Tongue (tissue), 2 donors: ENCODE measurements around the gene FAM50A. TPM values are rescaled to one million over a fixed set of nuclear protein-coding genes. Genes with fewer than 3 reads are reported as not detected.
A peak's percentile ranks its signal among the peaks of the same experiment; 100 is the strongest.

Source experiments
- DNase-seq: peaks from one replicate; pipeline ENCODE4 v3.0.0-alpha.2; 2015
- total RNA-seq: library from RNA; depleted of rRNA; stranded (reverse); fragments of >200 nt; gene quantifications from one replicate; pipeline ENCODE4 v1.2.3, GENCODE V29; 2014

Gene FAM50A
- total RNA-seq, 1 donor from 2014 or later, result 27.5 TPM

GRCh38 chrX:154464806-154465365 is 20.9 kb downstream of the FAM50A start:
- no peak for DNase-seq

GRCh38 chrX:154465601-154466000 is 21.7 kb downstream of the FAM50A start:
- no peak for DNase-seq

DNA sequence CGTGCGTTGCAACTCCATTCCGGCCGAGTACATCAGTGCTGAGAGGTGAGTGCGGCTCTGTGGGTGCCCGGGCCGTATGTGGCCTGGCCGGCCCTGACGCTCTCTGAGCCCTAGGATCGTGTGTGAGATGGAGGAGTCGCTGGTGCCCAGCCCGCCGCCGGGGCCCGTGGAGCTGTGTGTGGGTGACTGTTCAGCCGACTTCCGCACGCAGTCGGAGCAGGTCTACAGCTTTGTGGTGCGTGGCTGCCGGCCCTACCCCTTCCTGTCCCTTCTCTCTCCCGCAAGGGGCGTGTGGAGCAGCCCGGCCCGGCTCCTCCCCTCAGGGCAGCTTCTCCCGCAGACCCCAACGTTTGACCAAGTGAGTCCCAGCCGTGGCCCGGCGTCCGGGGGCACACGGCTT is 22.1 kb downstream of the FAM50A start:
- no peak for DNase-seq

DNA sequence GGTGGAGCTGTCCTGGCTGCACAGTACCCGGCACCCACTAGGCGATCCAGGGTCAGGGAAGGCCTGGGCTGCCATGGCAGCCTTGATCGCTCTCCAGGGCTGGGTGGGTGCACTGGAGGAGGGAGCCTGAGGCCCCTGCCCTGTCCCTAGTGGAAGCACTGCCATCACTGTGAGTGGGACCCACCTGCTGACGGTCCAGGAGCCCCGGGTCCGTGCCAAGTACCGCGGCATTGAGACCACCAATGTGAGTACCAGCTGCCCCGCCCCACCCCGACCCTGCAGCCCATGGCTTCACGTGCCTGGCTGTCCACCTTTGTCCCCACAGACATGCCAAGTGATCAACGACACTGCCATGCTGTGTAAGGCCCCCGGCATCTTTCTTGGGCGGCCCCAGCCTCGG is 23.0 kb downstream of the FAM50A start:
- no peak for DNase-seq

GRCh38 chrX:154467556-154467955 is 23.6 kb downstream of the FAM50A start:
- DNase-seq, result no peak

DNA sequence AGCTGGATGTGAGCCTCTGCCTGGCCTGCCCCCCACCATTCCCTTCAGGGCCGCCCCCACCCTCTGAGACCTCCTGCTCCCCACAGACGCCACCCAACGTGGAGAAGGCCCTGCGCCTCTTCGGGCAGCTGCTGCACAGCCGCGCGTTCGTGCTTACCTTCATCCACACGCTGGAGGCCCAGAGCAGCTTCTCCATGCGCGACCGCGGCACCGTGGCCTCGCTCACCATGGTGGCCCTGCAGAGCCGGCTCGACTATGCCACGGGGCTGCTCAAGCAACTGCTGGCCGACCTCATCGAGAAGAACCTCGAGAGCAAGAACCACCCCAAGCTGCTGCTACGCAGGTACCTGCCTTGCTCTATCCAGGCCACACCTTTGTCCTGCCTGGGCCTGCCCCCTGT is 24.3 kb downstream of the FAM50A start:
- no peak for DNase-seq

GRCh38 chrX:154469114-154469513 is 25.2 kb downstream of the FAM50A start:
- no peak for DNase-seq

DNA sequence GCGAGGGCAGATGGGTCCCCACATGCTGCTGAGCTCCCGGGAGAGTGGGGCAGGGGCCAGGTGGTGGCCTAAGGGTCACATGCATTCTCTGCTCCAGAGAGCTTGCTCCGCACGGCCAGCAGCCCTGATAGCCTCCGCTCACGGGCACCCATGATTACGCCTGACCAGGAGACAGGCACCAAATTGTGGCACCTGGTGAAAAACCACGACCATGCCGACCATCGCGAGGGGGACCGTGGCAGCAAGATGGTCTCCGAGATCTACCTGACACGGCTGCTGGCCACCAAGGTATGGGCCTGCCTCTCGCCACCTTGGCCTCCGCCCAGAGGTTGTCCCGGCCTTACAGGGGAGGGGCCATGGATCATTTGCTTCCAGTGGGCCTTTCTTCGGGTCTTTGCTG is 25.9 kb downstream of the FAM50A start:
- no peak for DNase-seq

- no peak for DNase-seq
These were observed 26.5 kb downstream of the FAM50A start for GRCh38 chrX:154470434-154470833.

DNA sequence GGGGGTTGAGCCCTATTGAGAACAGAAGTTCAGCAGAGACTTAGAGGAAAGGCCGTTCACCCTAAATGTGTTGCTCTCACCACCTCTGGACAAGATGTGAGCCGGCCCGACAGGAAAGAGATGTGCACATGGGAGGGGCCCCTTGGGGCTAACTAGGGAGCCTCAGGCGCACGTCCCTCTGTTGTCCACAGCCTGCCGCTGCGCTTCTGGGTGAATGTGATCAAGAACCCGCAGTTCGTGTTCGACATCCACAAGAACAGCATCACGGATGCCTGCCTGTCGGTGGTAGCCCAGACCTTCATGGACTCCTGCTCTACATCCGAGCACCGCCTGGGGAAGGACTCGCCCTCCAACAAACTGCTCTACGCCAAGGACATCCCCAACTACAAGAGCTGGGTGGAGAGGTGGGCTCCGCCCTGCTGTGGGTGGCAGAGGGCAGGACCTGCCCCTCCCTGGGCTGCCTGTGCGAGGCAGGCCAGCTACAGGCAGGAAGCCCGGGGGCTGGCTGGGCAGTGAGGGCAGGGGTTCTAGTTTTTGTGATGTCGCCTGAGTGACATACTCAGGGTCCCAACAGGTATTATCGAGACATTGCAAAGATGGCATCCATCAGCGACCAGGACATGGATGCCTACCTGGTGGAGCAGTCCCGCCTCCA is 27.1 kb downstream of the FAM50A start:
- DNase-seq, result no peak

GRCh38 chrX:154471839-154472684 is 28.1 kb downstream of the FAM50A start:
- DNase-seq, result no peak

DNA sequence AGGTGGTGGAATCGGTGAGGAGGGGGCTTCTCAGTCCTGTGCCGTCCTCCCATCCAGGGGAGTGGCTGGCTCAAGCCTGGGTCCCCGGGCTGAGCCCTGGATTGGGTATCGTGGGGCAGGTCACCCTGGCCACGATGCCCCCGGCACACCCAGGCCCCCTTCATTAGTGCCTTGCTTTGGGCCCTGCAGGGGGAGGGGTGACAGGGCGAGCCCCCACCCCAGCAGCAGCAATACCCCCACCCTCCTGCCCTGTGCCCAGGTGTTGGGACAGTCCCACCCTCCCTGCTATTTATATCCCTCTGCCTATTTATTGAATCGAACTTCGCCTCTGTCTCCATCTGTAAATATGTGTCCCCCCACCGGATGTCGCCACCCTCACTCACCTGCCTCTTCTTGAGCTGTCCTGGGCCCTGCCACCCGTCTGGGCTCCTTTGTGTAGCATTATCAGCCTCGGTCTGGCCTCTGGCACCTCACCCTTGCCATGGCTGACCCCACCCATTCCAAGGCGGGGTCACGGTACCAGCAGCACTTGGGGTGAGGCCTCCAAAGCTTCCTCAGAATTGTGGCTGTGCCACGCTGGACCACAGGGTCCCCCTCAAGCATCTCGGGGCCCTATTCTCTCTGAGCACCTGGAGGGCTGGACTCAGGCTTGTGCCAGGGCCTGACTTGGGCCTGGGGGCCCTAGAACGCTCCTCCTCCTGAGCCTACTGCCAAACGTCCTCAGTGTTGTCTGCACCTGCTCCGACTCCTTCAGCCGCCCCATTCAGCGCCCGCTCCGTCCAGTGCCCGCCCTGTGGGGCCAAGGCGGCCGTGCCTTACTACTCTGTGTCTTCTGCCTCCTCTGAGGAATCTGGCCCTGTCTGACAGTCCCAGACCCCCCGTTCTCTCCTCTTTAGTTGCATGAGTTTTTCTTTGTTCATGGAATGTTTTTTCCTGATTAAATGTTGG is 29.0 kb downstream of the FAM50A start:
- no peak for DNase-seq

DNA sequence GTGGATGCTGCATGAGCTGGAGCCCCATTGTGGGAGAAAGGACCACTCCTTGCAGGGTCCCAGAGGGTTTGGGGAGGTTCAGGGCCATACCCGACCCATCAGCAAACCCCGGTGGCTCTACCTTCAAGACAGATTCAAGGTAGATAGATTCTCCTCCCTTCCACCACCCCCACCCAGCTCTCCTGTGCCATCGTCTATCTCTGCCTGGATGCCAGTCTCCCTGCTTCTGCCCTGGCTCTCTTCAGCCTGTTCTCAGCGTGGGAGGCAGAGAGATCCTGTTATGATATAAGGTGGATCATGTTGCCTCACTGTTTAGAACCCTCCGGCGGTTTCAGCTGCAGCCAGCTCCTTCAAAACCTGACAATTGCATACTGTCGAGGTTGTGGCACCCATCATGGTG is 29.7 kb downstream of the FAM50A start:
- no peak for DNase-seq

DNA sequence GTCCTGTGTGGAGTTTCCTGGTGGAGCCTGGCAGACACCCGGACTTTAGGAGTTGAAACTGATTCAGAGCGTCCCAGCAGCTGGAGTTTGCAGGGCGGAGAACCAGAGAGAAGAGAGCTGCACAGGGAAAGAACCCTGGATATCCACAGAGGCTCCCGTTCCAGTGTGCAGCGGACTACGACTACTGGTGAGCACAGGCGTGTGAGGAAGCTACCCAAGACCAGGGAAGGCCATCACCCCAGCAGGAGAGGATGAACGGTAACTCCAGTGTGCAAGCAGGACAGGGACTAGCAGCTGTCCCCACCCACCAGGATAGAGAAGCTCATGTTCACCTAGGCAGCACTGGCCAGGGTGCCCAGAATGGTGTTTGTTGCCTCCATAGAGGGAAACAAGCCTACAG is 32.9 kb downstream of the FAM50A start:
- DNase-seq, result no peak

DNA sequence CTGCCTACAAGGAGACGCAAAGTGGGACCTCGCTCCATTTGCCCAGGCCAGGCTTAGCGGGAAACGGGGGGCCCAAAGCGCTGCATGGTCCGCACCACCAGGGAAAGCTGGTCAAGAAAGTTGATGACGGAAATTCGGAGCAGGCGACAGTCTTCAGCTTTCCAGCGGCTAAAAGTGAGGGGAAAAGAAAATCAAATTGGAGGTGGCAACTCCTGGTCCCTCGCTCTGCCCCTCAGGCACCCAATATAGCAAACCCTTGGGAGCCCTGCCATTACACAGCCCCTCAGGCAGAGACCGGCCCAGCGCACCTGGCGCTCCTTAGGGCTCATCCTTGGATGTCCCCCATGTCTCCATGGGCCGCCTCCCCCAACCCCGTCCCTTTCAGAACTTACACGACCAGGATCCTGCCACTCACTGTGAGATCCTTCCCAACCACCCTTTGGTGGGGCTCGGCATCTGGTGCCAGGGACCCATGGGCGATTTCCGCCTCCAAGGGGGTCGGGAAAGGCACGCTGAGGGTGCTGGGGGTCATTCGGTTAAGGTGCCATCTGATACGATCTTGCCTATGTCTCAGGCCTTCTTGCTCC is 34.0 kb downstream of the FAM50A start:
- DNase-seq, result no peak

- DNase-seq, result peak; percentile 94
These were observed 35.0 kb downstream of the FAM50A start, which contains the start of gene LAGE3 for GRCh38 chrX:154478728-154479622. Gene LAGE3 (minus strand): TSS chrX:154479281. CDS start chrX:154478915, 366 bp downstream.

- no peak for DNase-seq
These were observed 37.3 kb downstream of the FAM50A start for GRCh38 chrX:154481195-154481594.

DNA sequence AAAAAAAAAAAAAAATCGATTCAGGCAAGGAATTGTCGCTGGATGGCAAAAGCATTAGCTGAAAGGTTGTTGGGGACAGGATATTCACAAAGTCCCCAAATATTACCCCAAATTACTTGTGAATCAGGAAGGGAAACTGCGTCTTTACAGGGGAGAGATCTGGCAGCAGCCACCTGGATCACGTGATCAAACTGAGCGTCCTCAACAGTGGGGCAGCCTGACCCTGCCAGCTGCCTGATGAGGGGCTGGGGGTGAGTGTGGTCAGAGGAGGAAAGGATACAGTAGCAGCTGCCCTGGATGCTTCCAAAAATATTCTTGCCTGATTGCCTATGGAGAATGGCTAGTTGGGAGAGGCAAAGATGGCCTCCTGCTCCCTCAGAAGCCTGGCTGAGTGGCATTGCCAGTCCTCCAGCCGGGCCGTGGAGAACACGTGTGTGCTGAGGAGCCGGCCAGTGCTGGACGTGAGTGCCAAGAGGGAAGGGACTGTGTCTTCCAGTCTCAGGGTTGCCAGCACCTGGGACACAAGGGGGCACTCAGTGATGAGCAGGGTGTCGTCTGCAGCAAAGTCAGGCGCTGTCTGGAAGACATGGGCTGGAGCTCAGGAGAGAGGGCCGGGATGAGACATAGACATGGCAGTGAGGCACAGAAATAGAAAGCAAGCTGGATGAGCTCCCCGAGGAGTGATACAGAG is 38.1 kb downstream of the FAM50A start:
- no peak for DNase-seq

- no peak for DNase-seq
These were observed 38.8 kb downstream of the FAM50A start for GRCh38 chrX:154482786-154483185.

DNA sequence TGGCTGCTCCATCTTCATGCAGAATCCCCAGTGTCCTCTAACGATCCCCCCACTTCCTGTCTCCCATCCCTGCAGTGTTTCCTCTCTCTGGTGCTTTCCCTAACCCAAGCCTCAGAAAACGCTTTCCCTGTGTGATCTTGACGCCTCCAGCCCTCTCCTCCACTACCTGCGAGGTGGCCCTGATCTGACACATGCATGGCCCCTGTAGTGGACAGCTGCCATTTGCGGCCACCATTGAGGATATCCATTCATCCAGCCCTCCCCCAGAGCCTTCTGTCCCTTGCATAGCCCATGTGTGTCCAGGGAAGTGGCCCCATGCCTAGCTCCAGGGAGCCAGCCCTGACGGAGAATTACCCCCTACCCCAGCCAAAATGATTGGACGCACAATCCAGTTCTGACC is 39.4 kb downstream of the FAM50A start:
- no peak for DNase-seq
